Eye (tissue), 1 donor: ENCODE measurements around the gene CLCNKA.
"Not testable (repeated sequence)": the region's sequence is repeated elsewhere in the genome, so short reads cannot be mapped to it uniquely, and the experiment has no call there.

ENCODE experiments used
- DNase-seq: peaks from one replicate; pipeline ENCODE4 v3.0.0-alpha.2; 2015

Gene CLCNKA

GRCh38 chr1:15997637-15998280 is 24.1 kb upstream of the CLCNKA start:
- no peak for DNase-seq

DNA sequence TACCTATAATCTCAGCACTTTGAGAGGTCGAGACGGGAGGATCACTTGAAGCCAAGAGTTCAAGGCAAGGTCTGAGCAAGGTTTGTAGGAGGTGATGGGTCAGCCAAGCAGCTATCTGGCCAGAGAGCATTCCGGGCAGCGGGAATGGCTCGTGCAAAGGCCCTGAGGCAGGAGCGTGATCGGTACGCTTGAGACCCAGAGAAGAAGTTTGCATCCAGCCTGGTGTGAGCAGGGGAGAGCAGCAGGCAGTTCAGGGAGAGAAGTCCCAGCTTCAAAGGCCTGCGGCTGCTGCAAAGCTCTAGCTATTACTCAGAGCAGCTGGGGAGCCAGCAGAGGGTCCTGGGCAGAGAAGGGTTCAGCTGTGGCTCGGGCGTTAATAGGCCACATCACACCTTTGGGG is 22.9 kb upstream of the CLCNKA start:
- DNase-seq = no peak

DNA sequence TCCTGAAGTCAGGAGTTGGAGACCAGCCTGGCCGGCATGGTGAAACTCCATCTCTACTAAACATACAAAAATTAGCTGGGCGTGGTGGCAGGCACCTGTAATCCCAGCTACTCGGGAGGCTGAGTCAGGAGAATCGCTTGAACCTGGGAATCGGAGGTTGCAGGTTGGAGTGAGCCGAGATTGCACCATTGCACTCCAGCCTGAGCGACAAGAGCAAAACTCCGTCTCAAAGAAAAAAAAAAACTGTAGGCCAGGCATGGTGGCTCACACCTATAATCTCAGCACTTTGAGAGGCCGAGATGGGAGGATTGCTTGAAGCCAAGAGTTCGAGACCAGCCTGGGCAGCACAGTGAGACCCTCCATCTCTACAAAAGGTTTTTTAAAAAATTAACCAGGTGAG is 20.6 kb upstream of the CLCNKA start:
- not testable (repeated sequence) for DNase-seq

DNA sequence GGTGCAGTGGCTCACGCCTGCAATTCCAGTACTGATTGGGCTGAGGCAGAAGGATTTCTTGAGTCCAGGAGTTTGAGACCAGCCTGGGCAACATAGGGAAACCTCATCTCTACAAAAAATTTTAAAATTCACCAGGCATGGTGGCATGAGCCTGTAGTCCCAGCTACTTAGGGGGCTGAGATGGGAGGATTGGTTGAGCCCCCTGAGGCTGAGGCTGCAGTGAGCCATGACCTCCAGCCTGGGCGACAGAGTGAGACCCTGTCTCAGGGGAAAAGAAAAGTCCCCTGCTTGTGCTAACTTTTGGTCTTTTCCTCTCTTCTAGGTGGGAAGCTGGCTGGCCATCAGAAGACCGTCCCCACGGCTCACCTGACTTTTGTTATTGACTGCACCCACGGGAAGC is 16.2 kb upstream of the CLCNKA start:
- DNase-seq = no peak

- no peak for DNase-seq
Measured at GRCh38 chr1:16006010-16006409, 15.8 kb upstream of the CLCNKA start.

DNA sequence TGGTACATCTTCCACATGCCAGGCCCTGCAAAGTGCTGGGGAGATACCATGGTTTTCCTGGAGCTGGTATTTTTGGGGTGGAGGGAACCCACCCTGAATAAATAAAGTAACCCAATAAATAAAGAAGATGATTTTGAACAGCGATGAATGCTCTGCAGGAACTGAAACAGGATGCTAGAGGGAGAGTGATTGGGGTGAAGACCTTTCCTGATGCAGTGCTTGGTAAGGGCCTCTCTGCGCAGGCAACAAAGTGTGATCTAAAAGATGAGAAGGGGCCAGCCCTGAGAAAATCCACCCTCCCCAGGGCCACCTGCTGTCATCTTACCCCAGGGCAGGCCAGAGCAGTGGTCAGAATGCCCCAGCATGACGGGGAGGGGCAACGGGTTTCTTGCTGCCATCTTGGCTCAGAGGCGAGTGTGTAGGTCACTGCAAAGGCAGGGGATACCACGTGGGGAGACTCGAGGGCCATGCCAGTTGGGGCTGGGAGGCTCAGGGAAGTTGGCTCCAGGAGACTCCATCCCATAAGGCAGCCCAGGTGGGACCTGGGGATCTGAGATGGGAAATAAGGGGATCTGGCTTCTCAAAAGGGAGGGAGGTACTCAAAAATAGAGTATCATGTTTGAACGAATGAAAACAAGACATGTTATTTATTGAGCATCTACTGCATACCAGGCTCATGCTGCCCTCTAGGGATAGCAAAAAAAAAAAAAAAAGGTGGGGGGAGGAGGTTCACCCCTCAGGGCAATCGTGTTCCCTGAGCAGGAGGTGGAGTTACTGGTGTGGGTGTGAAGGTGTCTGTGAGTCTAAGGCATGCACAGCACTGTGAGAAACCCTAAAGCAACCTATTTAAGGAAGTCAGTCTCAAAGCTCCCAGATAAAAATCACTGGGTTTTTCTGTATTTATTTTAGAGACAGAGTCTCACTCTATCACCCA is 15.0 kb upstream of the CLCNKA start:
- no peak for DNase-seq

DNA sequence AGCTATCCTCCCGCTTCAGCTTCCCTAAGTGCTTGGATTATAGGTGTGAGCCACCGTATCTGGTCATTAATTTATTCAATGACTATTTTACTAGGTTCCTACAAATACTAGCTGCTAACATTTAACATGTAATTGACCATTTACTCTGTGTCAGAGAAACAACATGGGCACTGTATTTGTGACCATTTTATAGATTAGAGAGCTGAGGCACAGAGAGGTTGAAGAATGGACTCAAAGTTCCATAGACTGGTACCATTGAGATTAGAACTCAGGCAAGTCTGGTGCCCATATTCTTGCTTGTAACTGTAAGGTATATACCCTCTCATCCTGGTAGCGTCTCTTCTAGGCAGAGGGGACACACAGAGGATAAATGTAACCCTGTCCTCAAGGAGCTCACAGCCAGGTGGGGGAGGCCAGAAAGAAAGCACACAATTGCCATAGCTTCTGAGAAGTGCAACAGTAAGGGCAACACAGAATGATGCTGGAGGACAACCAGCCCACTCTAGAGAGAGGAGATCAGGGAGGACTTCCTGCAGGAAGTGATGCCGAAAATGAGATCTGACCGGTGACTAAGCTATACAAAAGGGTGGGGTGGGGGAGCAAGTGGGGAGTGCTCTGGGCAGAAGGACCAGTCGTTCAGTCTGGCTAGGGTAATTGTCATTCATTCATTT is 14.0 kb upstream of the CLCNKA start:
- no peak for DNase-seq

DNA sequence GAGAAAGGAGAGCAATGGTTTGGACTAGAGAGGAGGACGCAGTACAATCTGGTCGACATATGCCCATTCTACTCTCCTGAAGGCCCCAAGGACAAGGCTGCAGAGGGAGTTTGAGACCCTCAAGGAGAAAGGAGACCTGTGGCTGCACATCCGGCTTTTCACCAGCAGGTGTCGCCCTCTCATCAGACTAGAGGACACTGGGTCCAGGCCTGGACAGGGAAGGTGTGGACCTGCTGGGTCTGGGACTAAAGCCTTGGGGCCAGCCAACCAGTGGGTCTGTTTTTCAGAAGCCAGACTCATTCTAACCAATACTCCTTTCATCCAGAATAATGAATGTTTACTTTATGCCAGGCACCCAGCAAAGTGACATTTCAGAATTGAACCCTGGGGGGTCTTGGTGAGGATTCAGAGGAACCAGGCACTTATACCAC is 12.8 kb upstream of the CLCNKA start:
- DNase-seq = peak; percentile 94

- no peak for DNase-seq
Measured at GRCh38 chr1:16009678-16010077, 12.2 kb upstream of the CLCNKA start.

GRCh38 chr1:16010837-16011236 is 11.0 kb upstream of the CLCNKA start:
- no peak for DNase-seq

DNA sequence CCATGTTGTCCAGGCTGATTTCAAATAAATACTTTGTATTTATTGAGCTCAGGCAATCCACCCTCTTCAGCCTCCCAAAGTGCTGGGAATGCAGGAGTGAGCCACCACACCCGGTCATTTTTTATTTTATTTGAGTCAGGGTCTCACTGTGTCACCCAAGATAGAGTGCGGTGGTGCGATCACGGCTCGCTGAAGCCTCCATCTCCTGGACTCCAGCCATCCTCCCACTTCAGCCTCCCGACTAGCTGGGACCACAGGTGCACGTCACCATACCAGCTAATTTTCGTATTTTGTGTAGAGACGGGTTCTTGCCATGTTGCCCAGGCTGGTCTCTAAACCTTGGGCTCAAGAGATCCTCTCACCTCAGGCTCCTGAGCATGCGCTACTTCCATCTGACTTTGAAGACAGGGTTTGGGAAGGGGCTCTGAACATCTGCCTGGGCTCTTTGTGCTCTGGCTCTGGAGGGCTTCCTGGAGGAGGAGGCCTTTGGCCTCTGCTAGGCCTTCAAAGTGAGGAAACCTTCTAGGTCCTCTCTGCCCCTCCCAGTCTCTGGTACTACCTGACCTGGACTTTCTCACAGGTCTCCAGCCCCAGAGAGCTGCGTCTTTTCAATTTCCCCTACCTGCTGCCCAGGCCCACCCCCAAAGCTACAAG is 9.8 kb upstream of the CLCNKA start:
- DNase-seq = no peak

- peak; percentile 73 for DNase-seq
Measured at GRCh38 chr1:16012590-16013219, 9.1 kb upstream of the CLCNKA start.

- peak; percentile 68 for DNase-seq
Measured at GRCh38 chr1:16013220-16013907, 8.5 kb upstream of the CLCNKA start.

GRCh38 chr1:16013908-16014258 is 8.0 kb upstream of the CLCNKA start:
- no peak for DNase-seq

GRCh38 chr1:16014509-16015482 is 7.0 kb upstream of the CLCNKA start:
- peak; percentile 52 for DNase-seq

DNA sequence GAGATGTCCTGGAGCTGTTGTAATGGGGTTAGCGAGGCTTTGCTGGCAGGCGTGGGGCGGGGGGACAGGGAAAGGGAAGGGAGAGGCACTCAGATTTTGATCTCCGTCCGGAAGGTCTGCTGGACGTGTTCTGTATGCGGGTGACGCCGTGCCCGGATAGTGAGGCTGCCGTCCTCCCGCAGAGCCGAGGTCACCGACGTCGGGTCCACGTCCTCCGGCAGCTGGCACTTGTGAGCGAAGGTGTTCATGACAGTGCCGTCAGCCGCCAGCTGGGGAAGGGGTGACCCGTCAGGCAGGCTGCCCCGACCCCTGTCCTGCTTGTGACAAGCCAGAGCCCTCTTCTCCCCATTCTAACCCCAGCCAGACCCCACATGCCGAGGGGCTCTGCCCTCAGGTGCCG is 6.3 kb upstream of the CLCNKA start:
- no peak for DNase-seq

DNA sequence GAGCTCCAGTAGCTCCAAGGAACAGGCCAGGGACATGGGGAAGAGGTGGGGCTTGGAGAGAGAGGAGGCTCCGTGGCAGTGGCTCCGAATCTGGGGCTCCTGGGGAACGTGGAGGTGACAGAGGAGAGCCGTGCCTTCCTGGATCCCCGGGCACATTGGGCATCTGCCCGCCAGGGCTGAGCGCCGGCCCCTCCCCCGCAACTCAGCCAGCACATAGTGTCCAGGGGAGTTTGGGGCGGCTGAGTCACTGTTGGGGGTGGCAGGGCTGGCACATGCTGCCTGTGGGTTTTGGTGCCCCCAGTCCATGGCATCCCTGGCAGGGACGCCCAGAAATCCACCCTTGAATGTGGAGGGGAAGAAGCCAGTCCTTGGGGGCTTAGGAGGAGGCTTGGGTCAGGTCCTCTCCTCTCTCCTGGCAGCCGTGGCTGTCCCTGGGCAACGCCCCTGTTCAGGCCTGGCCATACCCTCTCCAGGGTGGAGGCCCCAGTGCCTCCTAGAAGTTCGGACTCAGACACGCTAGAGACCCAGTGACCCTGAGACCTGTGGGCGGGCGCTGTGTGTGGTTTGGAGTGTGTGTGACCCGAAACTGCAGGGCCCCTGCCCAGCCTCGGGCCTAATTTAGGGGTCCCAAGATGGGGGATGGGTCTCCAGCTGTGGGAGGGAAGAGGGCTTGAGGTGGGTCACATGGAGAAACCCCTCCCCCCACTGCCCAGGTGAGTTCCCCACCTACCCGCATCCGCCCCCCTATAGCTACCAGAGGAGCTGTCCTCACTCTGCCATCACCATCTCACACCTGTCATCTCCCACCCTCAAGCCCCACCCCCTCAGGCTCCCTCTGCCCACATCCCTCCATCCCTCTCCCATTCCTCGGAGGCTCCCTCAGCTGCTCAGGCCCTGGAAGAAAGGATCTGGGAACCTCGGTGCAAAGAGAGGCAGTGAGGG is 5.6 kb upstream of the CLCNKA start:
- DNase-seq = no peak

DNA sequence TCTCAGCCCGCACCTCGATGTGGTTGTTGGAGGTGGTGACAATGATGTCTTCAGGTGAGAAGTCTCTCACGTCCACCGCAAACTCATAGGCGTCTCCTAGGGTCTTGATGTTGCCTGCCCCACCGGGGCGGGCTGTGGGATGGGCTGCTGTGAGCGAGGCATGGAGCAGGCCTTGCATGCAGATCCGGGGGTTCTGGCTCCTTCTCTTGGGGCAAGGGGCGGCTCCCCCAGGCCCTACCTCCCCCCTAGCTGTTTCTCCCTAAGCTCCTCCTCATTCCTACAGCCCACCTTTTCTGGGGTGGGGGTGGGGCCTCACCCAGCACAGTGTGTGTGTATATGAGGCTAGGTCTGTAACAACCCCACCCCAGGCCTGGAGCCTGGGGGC is 4.8 kb upstream of the CLCNKA start:
- DNase-seq = no peak

DNA sequence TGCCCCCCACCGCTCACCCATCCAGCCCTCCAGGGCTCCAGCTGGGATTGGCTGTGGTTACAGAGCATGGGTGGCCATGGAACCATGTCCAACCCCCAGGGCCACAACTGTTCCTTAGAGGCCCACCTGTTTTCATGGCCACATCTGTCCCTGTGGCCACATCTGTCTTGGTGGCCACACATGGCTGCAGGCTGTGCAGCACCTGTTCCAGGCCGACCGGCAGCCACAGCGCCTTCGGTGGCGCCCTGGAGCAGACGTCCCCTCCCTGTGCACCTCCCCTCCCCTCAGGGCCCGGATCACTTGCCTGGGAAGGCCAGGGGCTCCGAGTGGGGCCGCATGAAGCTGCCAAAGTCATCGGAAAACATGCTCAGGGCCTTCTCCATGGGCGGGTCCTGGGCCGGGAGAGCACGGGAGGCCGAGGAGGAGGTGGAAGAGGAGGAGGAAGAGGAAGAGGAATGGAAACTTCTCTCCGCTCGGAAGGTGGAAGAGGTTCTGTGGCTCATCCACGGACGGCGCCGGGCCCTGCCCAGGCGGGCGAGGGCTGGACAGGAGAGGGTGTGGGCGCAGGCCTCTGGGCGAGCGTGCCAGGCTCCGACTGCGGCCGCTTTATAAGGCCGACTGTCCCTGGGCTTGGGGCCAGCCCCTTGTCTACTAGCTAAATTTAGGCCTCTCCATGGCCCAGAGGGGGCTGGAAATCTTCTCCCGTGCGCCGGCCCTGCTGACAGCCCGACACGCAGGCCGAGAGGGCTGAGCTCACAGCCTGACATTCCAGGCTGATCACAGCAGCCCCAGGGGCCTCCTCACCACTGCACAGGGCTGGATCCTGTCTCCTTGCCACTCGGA is 4.2 kb upstream of the CLCNKA start, which contains the start of gene HSPB7:
TSS of gene HSPB7 (minus strand) at position 583 of the 843 bp plus-strand sequence. CDS start at position 503, 80 bp downstream.
- peak; percentile 64 for DNase-seq
